Measurements from ENCODE around the gene ATXN7L2. TPM values are rescaled to one million over a fixed set of nuclear protein-coding genes. Genes with fewer than 3 reads are reported as not detected.

ATXN7L2 gene
- total and polyA plus RNA-seq, 2 of the 8 experiments (the other 6 are each of a cell fraction or from before 2014, with no cell fraction given) = 8.1 to 9.3 TPM

DNA sequence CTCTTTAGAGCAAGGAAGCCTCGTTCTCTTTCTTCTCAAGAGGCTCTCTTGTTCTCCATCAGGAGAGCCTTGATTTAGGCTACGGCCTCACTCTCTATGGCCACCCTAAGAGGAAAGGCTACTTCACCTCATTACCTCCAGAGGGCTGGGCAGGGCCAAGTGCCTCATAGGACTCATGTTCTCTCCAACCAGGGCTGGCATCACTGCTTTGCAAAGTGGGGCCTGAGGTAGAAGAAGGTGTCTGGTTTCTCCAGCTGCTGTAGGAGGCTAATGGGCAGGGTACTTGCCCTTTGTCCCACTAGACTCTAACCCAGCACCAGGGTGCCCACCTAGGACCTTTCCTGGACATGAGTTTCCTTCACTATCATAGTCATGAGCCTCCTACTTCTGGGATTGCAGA, 2.1 kb upstream of the ATXN7L2 start:
- Histone ChIP-seq H4K91ac (replicated peaks; ENCODE audit: insufficient read length, low read length) (no peak overlapping the region), H3K4me1 (replicated peaks in 1 of 4; ENCODE audit: control insufficient read depth in 3 of 4, insufficient read depth in 4 of 4, low read length in 3 of 4) (peaks cover 0 to 9% (median 1%) of the 10 kb centered on the region in 4 experiments; a peak in 3 of 7 replicates), H3K9me3 (ENCODE audit: insufficient read depth in 2 of 2, low read depth in 1 of 2, low read length in 1 of 2) (no peaks in the 10 kb centered on the region), H2AK5ac (ENCODE audit: low read depth, low read length) (no peak overlapping the region), H3K18ac (ENCODE audit: extremely low read depth, low read length) (no peak overlapping the region), H3K56ac (replicated peaks; ENCODE audit: insufficient read length, low read depth, low read length) (no peak overlapping the region), H3K27ac (ENCODE audit: low read depth, low read length) (no peak overlapping the region), H3K4me3 (ENCODE audit: extremely low read depth in 1 of 4, insufficient read depth in 2 of 4, low read depth in 3 of 4, low read length in 4 of 4) (no peak overlapping the region), H3K4me2 (ENCODE audit: insufficient read depth in 1 of 2, low read depth in 2 of 2, low read length in 2 of 2) (no peak overlapping the region), H4K20me1 (replicated peaks in 1 of 2; ENCODE audit: control insufficient read depth in 1 of 2, insufficient read depth in 2 of 2, low read length in 2 of 2) (peaks cover 0 to 2% of the 10 kb centered on the region in 2 experiments), H3K79me2 (ENCODE audit: control insufficient read depth in 1 of 2, insufficient read depth in 2 of 2, low read length in 2 of 2) (no peaks in the 10 kb centered on the region), H4K5ac (ENCODE audit: insufficient read length, low read depth, low read length) (no peak overlapping the region), H3K9ac (replicated peaks in 1 of 4; ENCODE audit: extremely low read depth in 1 of 4, low read depth in 3 of 4, low read length in 3 of 4) (no peak overlapping the region), H3K36me3 (ENCODE audit: control insufficient read depth in 2 of 4, insufficient read depth in 4 of 4, low read length in 3 of 4) (no peaks in the 10 kb centered on the region), H3K23me2 (ENCODE audit: low read depth, low read length) (peaks cover 16% of the 10 kb centered on the region), H3K14ac (ENCODE audit: insufficient read length) (no peak overlapping the region), H3K27me3 (replicated peaks in 1 of 4; ENCODE audit: control insufficient read depth in 3 of 4, extremely low read depth in 1 of 4, insufficient read depth in 3 of 4, low read length in 3 of 4) (peaks cover 0 to 5% (median 0%) of the 10 kb centered on the region in 4 experiments; a peak in 1 of 7 replicates), H4K8ac (ENCODE audit: extremely low read depth, insufficient read depth, low read length) (no peak overlapping the region), H2BK20ac (ENCODE audit: low read length) (no peak overlapping the region), H3K4ac (replicated peaks; ENCODE audit: insufficient read length, low read depth, low read length) (no peak overlapping the region), H2AFZ (ENCODE audit: low read length) (no peak overlapping the region), H2BK5ac (ENCODE audit: low read depth, low read length) (no peak overlapping the region), H2BK15ac (ENCODE audit: low read length) (no peak overlapping the region), H3K79me1 (ENCODE audit: low read depth, low read length) (no peaks in the 10 kb centered on the region), H3K23ac (ENCODE audit: insufficient read length) (no peak overlapping the region), H2BK12ac (ENCODE audit: low read depth, low read length) (no peak overlapping the region), H2BK120ac (replicated peaks; ENCODE audit: low read depth, low read length) (no peak overlapping the region)
- ChIA-PET CTCF (ENCODE audit: partially characterized antibody) (interaction anchor here (0.6 to 43.7 kb wide), 6 partner anchors 10 to 158 kb away, joined by 3 to 1755 read pairs (median 14); partner anchors contain the start of genes CYB561D1 and GPR61), POLR2A (ENCODE audit: partially characterized antibody) (interaction anchor here (1.2 kb wide), 1 partner anchor 54 kb away, joined by 3 read pairs; no protein-coding TSS in a partner anchor)
- WGBS, 2 experiments (ENCODE audit: extremely low coverage in 1 of 2, insufficient coverage in 1 of 2, insufficient read length in 1 of 2, insufficient replicate concordance in 2 of 2, low coverage in 1 of 2, low lambda C conversion rate in 2 of 2, missing lambda C conversion rate in 1 of 2) = 60% methylated on average over 2 of the region's 2 CpGs; no CpG with 5 or more reads in 1 of the 2 experiments
- no peak for DNase-seq (ENCODE audit: low read depth in 1 of 2, low spot score in 2 of 2)
- FAIRE-seq = no peak
- TF ChIP-seq POLR2AphosphoS5 (IDR thresholded peaks at IDR 0.05; ENCODE audit: low read depth, low read length) = no peak
- no peak for TF ChIP-seq RFX5 (IDR thresholded peaks at IDR 0.05; ENCODE audit: borderline replicate concordance, low read depth, low read length)
- TF ChIP-seq, protein P1, sequence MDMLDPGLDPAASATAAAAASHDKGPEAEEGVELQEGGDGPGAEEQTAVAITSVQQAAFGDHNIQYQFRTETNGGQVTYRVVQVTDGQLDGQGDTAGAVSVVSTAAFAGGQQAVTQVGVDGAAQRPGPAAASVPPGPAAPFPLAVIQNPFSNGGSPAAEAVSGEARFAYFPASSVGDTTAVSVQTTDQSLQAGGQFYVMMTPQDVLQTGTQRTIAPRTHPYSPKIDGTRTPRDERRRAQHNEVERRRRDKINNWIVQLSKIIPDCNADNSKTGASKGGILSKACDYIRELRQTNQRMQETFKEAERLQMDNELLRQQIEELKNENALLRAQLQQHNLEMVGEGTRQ (IDR thresholded peaks at IDR 0.05; ENCODE audit: low read length) = no peak
- TF ChIP-seq TEAD4 (IDR thresholded peaks at IDR 0.05; ENCODE audit: low read depth, low read length) = no peak
- no peak for TF ChIP-seq NANOG (IDR thresholded peaks at IDR 0.05; ENCODE audit: insufficient read depth, low read depth, low read length, poor library complexity, severe bottlenecking)
- TF ChIP-seq TAF1 (IDR thresholded peaks at IDR 0.05; ENCODE audit: low read depth, low read length) = no peak
- TF ChIP-seq, protein P2, sequence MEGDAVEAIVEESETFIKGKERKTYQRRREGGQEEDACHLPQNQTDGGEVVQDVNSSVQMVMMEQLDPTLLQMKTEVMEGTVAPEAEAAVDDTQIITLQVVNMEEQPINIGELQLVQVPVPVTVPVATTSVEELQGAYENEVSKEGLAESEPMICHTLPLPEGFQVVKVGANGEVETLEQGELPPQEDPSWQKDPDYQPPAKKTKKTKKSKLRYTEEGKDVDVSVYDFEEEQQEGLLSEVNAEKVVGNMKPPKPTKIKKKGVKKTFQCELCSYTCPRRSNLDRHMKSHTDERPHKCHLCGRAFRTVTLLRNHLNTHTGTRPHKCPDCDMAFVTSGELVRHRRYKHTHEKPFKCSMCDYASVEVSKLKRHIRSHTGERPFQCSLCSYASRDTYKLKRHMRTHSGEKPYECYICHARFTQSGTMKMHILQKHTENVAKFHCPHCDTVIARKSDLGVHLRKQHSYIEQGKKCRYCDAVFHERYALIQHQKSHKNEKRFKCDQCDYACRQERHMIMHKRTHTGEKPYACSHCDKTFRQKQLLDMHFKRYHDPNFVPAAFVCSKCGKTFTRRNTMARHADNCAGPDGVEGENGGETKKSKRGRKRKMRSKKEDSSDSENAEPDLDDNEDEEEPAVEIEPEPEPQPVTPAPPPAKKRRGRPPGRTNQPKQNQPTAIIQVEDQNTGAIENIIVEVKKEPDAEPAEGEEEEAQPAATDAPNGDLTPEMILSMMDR (IDR thresholded peaks at IDR 0.05; ENCODE audit: control extremely low read depth in 1 of 3, insufficient read depth in 1 of 3, low read depth in 1 of 3, low read length in 3 of 3) = no peak
- no peak for TF ChIP-seq POU5F1 (IDR thresholded peaks at IDR 0.05; ENCODE audit: low read depth, low read length)
- TF ChIP-seq KDM1A (IDR thresholded peaks at IDR 0.05; ENCODE audit: borderline replicate concordance, low read length) = no peak
- TF ChIP-seq TCF12 (IDR thresholded peaks at IDR 0.05; ENCODE audit: low read depth, low read length) = no peak
